Measurements from ENCODE around the gene OR51M1. TPM values are rescaled to one million over a fixed set of nuclear protein-coding genes. Genes with fewer than 3 reads are reported as not detected.

The OR51M1 gene
- total RNA-seq, 4 donors from 2014 or later, result not detected

- Histone ChIP-seq H3K27me3 (no peaks in the 10 kb centered on the region), H3K27ac (no peak overlapping the region), H3K4me3 (no peak overlapping the region), H3K4me1 (no peaks in the 10 kb centered on the region), H3K36me3 (no peaks in the 10 kb centered on the region), H3K9me3 (no peaks in the 10 kb centered on the region)
- DNase-seq, result no peak
- intact Hi-C loops (cut with DNase I; ENCODE audit: low total_unique reads), result no loop called here
- TF ChIP-seq, protein P1, sequence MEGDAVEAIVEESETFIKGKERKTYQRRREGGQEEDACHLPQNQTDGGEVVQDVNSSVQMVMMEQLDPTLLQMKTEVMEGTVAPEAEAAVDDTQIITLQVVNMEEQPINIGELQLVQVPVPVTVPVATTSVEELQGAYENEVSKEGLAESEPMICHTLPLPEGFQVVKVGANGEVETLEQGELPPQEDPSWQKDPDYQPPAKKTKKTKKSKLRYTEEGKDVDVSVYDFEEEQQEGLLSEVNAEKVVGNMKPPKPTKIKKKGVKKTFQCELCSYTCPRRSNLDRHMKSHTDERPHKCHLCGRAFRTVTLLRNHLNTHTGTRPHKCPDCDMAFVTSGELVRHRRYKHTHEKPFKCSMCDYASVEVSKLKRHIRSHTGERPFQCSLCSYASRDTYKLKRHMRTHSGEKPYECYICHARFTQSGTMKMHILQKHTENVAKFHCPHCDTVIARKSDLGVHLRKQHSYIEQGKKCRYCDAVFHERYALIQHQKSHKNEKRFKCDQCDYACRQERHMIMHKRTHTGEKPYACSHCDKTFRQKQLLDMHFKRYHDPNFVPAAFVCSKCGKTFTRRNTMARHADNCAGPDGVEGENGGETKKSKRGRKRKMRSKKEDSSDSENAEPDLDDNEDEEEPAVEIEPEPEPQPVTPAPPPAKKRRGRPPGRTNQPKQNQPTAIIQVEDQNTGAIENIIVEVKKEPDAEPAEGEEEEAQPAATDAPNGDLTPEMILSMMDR (IDR thresholded peaks at IDR 0.05 in 4 of 5, conservative IDR thresholded peaks at IDR 0.05 in 1 of 5), result no peak
- no peak for TF ChIP-seq POLR2A (IDR thresholded peaks at IDR 0.05)
- in situ Hi-C loops (cut with MboI; ENCODE audit: low sequenced_read_pairs in 4 of 4), result no loop called here
- no peak for ATAC-seq
These were observed 16.8 kb upstream of the OR51M1 start for GRCh38 chr11:5366856-5367255.

- ATAC-seq (no peak), DNase-seq (no peak)
- Histone ChIP-seq H3K9me3 (no peaks in the 10 kb centered on the region), H3K27ac (no peak overlapping the region), H3K4me1 (no peaks in the 10 kb centered on the region), H3K27me3 (no peaks in the 10 kb centered on the region), H3K4me3 (no peak overlapping the region), H3K36me3 (no peaks in the 10 kb centered on the region)
- in situ Hi-C loops (cut with MboI; ENCODE audit: low sequenced_read_pairs in 4 of 4) (no loop called here), intact Hi-C loops (cut with DNase I; ENCODE audit: low total_unique reads) (no loop called here)
- TF ChIP-seq POLR2A (IDR thresholded peaks at IDR 0.05), result no peak
- TF ChIP-seq, protein P1 (IDR thresholded peaks at IDR 0.05 in 4 of 5, conservative IDR thresholded peaks at IDR 0.05 in 1 of 5), result no peak
These were observed 16.1 kb upstream of the OR51M1 start for GRCh38 chr11:5367448-5368074.

GRCh38 chr11:5368502-5369043, 15.0 kb upstream of the OR51M1 start:
- Histone ChIP-seq H3K4me3 (no peak overlapping the region), H3K9me3 (no peaks in the 10 kb centered on the region), H3K27ac (no peak overlapping the region), H3K4me1 (no peaks in the 10 kb centered on the region), H3K36me3 (no peaks in the 10 kb centered on the region), H3K27me3 (no peaks in the 10 kb centered on the region)
- intact Hi-C loops (cut with DNase I; ENCODE audit: low total_unique reads) (no loop called here), in situ Hi-C loops (cut with MboI; ENCODE audit: low sequenced_read_pairs in 4 of 4) (no loop called here)
- ATAC-seq (no peak), DNase-seq (no peak)
- TF ChIP-seq, protein P1 (IDR thresholded peaks at IDR 0.05 in 4 of 5, conservative IDR thresholded peaks at IDR 0.05 in 1 of 5), result no peak
- no peak for TF ChIP-seq POLR2A (IDR thresholded peaks at IDR 0.05)

- DNase-seq (no peak), ATAC-seq (no peak)
- Histone ChIP-seq H3K9me3 (no peaks in the 10 kb centered on the region), H3K4me1 (no peaks in the 10 kb centered on the region), H3K27ac (no peak overlapping the region), H3K27me3 (no peaks in the 10 kb centered on the region), H3K36me3 (no peaks in the 10 kb centered on the region), H3K4me3 (no peak overlapping the region)
- TF ChIP-seq POLR2A (IDR thresholded peaks at IDR 0.05), result no peak
- TF ChIP-seq, protein P1 (IDR thresholded peaks at IDR 0.05 in 4 of 5, conservative IDR thresholded peaks at IDR 0.05 in 1 of 5), result no peak
- in situ Hi-C loops (cut with MboI; ENCODE audit: low sequenced_read_pairs in 4 of 4) (no loop called here), intact Hi-C loops (cut with DNase I; ENCODE audit: low total_unique reads) (no loop called here)
These were observed 13.8 kb upstream of the OR51M1 start for GRCh38 chr11:5369789-5370188.
